C1 segment of cervical spinal cord (tissue), 14 donors: ENCODE results near the gene RAET1L.
"Not testable (repeated sequence)": the region's sequence is repeated elsewhere in the genome, so short reads cannot be mapped to it uniquely, and the experiment has no call there.

Experiments used
- DNase-seq, 14 donors: peaks; one replicate each; lab custom pipeline; 2025; lab: John Stamatoyannopoulos, UW

RAET1L gene

GRCh38 chr6:150044621-150045145 lies 19.4 kb upstream of the RAET1L start:
- no peak for DNase-seq

GRCh38 chr6:150043501-150044412 lies 18.4 kb upstream of the RAET1L start:
- no peak for DNase-seq

GRCh38 chr6:150043096-150043495 lies 17.8 kb upstream of the RAET1L start:
- no peak for DNase-seq

GRCh38 chr6:150038202-150039062 lies 13.1 kb upstream of the RAET1L start:
- DNase-seq: no peak

- no peak for DNase-seq
Measured at GRCh38 chr6:150037526-150038201, 12.3 kb upstream of the RAET1L start.

GRCh38 chr6:150036081-150036480 lies 10.7 kb upstream of the RAET1L start:
- no peak for DNase-seq

GRCh38 chr6:150033207-150033771 lies 8.0 kb upstream of the RAET1L start:
- no peak for DNase-seq

- DNase-seq: no peak
Measured at GRCh38 chr6:150032598-150032997, 7.3 kb upstream of the RAET1L start.

- no peak for DNase-seq
Measured at GRCh38 chr6:150030611-150031010, 5.3 kb upstream of the RAET1L start.

- DNase-seq: no peak
Measured at GRCh38 chr6:150029749-150030148, 4.4 kb upstream of the RAET1L start.

GRCh38 chr6:150029276-150029675 lies 3.9 kb upstream of the RAET1L start:
- DNase-seq: no peak

- no peak for DNase-seq
Measured at GRCh38 chr6:150028799-150029198, 3.5 kb upstream of the RAET1L start.

- DNase-seq: no peak
Measured at GRCh38 chr6:150027806-150028565, 2.7 kb upstream of the RAET1L start.

- no peak for DNase-seq
Measured at GRCh38 chr6:150026976-150027805, 1.9 kb upstream of the RAET1L start.

- DNase-seq: no peak
Measured at GRCh38 chr6:150024646-150025155, 631 bp downstream of the RAET1L start.

- DNase-seq: not testable (repeated sequence)
Measured at GRCh38 chr6:150024021-150024420, 1.3 kb downstream of the RAET1L start.

- not testable (repeated sequence) for DNase-seq
Measured at GRCh38 chr6:150021870-150022269, 3.5 kb downstream of the RAET1L start.

- no peak for DNase-seq
Measured at GRCh38 chr6:150018846-150019580, 6.3 kb downstream of the RAET1L start.

GRCh38 chr6:150017186-150017521 lies 8.2 kb downstream of the RAET1L start:
- not testable (repeated sequence) for DNase-seq
